Astrocyte (in vitro differentiated cells and primary cell): ENCODE measurements around the gene PHLDA2. TPM values are rescaled to one million over a fixed set of nuclear protein-coding genes. Genes with fewer than 3 reads are reported as not detected.

Source experiments
- DNase-seq: peaks from one replicate; pipeline ENCODE4 v3.0.0-alpha.2; 2010; ENCODE audit warnings: low read depth
- FAIRE-seq: peaks from 2 replicates; lab custom pipeline; 2011; peaks lifted over from hg19 to GRCh38; lab: Jason Lieb, UNC
- H2AFZ ChIP-seq: 2 replicates; pipeline ENCODE4 v1.6.0; 2012; ENCODE audit warnings: low read depth, low read length, inconsistent platforms
- H3K27ac ChIP-seq: 2 replicates; pipeline ENCODE4 v1.5.1; 2011; ENCODE audit warnings: low read depth, low read length, inconsistent platforms
- H3K27me3 ChIP-seq: 2 replicates; pipeline ENCODE4 v1.6.0; 2011; ENCODE audit warnings: low read length, inconsistent platforms; ENCODE audit not compliant: insufficient read depth
- H3K36me3 ChIP-seq: 2 replicates; pipeline ENCODE4 v1.5.1; 2011; ENCODE audit warnings: low read length, inconsistent platforms; ENCODE audit not compliant: insufficient read depth
- H3K4me1 ChIP-seq: 2 replicates; pipeline ENCODE4 v1.5.1; 2011; ENCODE audit warnings: low read length, inconsistent platforms; ENCODE audit not compliant: insufficient read depth
- H3K4me2 ChIP-seq: 2 replicates; pipeline ENCODE4 v1.6.0; 2012; ENCODE audit warnings: low read length, inconsistent platforms
- H3K4me3 ChIP-seq: 2 replicates; pipeline ENCODE4 v1.5.1; 2011; ENCODE audit warnings: low read depth, mild to moderate bottlenecking, low read length, inconsistent platforms; ENCODE audit not compliant: insufficient read depth
- H3K79me2 ChIP-seq: 2 replicates; pipeline ENCODE4 v1.6.0; 2012; ENCODE audit warnings: mild to moderate bottlenecking, low read length, inconsistent platforms; ENCODE audit not compliant: insufficient read depth
- H3K9ac ChIP-seq: 2 replicates; pipeline ENCODE4 v1.6.0; 2012; ENCODE audit warnings: mild to moderate bottlenecking, low read length, inconsistent platforms
- H3K9me3 ChIP-seq: 2 replicates; pipeline ENCODE4 v1.5.1; 2012; ENCODE audit warnings: low read depth, mild to moderate bottlenecking, low read length, inconsistent platforms; ENCODE audit not compliant: insufficient read depth
- H4K20me1 ChIP-seq: 2 replicates; pipeline ENCODE4 v1.6.0; 2012; ENCODE audit warnings: low read length, inconsistent platforms; ENCODE audit not compliant: insufficient read depth
- H3K27ac Mint-ChIP-seq: one replicate; pipeline ENCODE4 v1.8.0; 2021; ENCODE audit warnings: mild to moderate bottlenecking, mixed read lengths; ENCODE audit not compliant: unreplicated experiment
- H3K27me3 Mint-ChIP-seq: one replicate; pipeline ENCODE4 v1.8.0; 2021; ENCODE audit warnings: low read depth, mixed read lengths; ENCODE audit not compliant: unreplicated experiment
- H3K36me3 Mint-ChIP-seq: one replicate; pipeline ENCODE4 v1.8.0; 2021; ENCODE audit warnings: low read depth, mixed read lengths; ENCODE audit not compliant: unreplicated experiment
- H3K4me1 Mint-ChIP-seq: one replicate; pipeline ENCODE4 v1.8.0; 2021; ENCODE audit warnings: low read depth, mixed read lengths; ENCODE audit not compliant: unreplicated experiment
- H3K4me3 Mint-ChIP-seq: one replicate; pipeline ENCODE4 v1.8.0; 2021; ENCODE audit warnings: mild to moderate bottlenecking, moderate library complexity, mixed read lengths; ENCODE audit not compliant: unreplicated experiment
- H3K9me3 Mint-ChIP-seq: one replicate; pipeline ENCODE4 v1.8.0; 2021; ENCODE audit warnings: mild to moderate bottlenecking, mixed read lengths; ENCODE audit not compliant: unreplicated experiment
- EZH2 ChIP-seq: IDR thresholded peaks from 2 replicates; pipeline ENCODE4 v1.6.1; 2012; ENCODE audit warnings: mild to moderate bottlenecking, low read length, inconsistent platforms; ENCODE audit not compliant: insufficient read depth
- total RNA-seq: library from RNA; stranded (reverse); gene quantifications from 2 replicates; pipeline ENCODE4 v1.2.1, GENCODE V29; 2021
- TF ChIP-seq, protein P1 (sequence below): IDR thresholded peaks from 2 replicates; pipeline ENCODE4 v1.5.1; 2011; ENCODE audit warnings: low read depth, mild to moderate bottlenecking, inconsistent platforms, low read length, moderate library complexity; ENCODE audit not compliant: insufficient read depth

The PHLDA2 gene
- total RNA-seq, 1 donor from 2014 or later, result 78.8 TPM

DNA sequence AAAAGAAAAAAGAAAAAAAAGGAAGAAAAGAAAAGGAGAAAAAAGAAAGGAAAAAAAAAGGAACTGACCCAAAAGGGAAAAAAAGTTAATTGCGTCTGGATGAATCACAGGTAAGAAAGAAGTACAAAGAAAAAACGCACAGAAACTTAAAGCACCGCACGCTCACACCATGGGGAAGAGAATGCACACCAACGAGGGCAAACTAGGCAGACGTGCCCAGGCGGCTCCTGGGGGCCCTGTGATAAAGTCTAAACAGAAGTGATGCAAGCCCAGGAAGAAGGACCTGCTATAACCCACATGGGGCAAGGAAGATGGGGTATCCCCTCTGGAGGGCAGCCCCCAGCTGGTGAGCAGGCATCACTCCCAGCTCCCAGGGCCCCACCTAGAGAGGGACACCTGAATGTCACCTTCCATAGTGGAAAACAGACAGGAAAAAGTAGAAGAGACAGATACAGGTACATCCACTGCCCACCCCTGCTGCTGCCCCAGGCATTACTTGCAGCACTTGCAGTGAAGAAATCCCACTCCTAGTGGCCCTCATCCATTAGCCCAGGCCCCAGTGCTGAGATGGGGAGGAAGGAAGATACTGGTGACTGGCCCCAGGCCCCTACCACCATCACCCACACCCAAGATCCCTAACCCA is 34.0 kb upstream of the PHLDA2 start:
- Mint-ChIP-seq H3K27me3 (no peaks in the 10 kb centered on the region), H3K9me3 (peaks cover 3% of the 10 kb centered on the region), H3K4me3 (no peak overlapping the region), H3K36me3 (peaks cover 42% of the 10 kb centered on the region), H3K4me1 (peaks cover 10% of the 10 kb centered on the region), H3K27ac (no peak overlapping the region)
- Histone ChIP-seq H3K9ac (no peak overlapping the region), H3K9me3 (no peaks in the 10 kb centered on the region), H3K4me1 (peaks cover 5% of the 10 kb centered on the region), H3K4me2 (no peak overlapping the region), H3K36me3 (peaks cover 65% of the 10 kb centered on the region), H3K79me2 (peaks cover 83% of the 10 kb centered on the region), H2AFZ (no peak overlapping the region), H3K27me3 (no peaks in the 10 kb centered on the region), H3K4me3 (no peak overlapping the region), H4K20me1 (peaks cover 69% of the 10 kb centered on the region), H3K27ac (no peak overlapping the region)
- TF ChIP-seq EZH2, result no peak
- TF ChIP-seq, protein P1, sequence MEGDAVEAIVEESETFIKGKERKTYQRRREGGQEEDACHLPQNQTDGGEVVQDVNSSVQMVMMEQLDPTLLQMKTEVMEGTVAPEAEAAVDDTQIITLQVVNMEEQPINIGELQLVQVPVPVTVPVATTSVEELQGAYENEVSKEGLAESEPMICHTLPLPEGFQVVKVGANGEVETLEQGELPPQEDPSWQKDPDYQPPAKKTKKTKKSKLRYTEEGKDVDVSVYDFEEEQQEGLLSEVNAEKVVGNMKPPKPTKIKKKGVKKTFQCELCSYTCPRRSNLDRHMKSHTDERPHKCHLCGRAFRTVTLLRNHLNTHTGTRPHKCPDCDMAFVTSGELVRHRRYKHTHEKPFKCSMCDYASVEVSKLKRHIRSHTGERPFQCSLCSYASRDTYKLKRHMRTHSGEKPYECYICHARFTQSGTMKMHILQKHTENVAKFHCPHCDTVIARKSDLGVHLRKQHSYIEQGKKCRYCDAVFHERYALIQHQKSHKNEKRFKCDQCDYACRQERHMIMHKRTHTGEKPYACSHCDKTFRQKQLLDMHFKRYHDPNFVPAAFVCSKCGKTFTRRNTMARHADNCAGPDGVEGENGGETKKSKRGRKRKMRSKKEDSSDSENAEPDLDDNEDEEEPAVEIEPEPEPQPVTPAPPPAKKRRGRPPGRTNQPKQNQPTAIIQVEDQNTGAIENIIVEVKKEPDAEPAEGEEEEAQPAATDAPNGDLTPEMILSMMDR, result no peak
- DNase-seq (no peak), FAIRE-seq (no peak)

DNA sequence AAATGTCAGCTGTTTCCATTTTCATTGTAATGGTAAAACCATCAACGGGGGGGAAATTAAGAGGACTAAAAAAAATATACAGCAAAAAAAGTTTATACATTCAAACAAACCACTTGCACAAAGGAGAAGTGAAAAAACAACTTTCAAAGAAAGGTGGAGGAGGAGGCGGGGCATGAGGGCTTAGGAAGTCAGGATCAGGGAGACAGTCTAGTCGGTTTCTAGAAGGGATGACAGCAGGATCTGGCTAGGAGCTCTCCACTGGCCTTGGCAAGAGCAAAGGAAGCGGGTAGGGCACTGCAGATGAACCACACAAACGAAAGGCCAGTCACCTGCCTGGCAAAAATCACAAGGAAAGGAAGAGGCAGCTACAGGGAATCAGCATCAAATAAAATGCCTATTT is 31.9 kb upstream of the PHLDA2 start:
- Mint-ChIP-seq H3K4me3 (no peak overlapping the region), H3K9me3 (peaks cover 3% of the 10 kb centered on the region), H3K4me1 (peaks cover 11% of the 10 kb centered on the region), H3K27ac (no peak overlapping the region), H3K36me3 (peaks cover 39% of the 10 kb centered on the region), H3K27me3 (no peaks in the 10 kb centered on the region)
- Histone ChIP-seq H3K9ac (no peak overlapping the region), H3K4me2 (no peak overlapping the region), H4K20me1 (peaks cover 58% of the 10 kb centered on the region), H3K4me1 (peaks cover 5% of the 10 kb centered on the region), H3K36me3 (peaks cover 65% of the 10 kb centered on the region), H3K27ac (no peak overlapping the region), H3K79me2 (peaks cover 81% of the 10 kb centered on the region), H2AFZ (no peak overlapping the region), H3K9me3 (no peaks in the 10 kb centered on the region), H3K27me3 (no peaks in the 10 kb centered on the region), H3K4me3 (no peak overlapping the region)
- TF ChIP-seq, protein P1, result no peak
- TF ChIP-seq EZH2, result no peak
- DNase-seq (no peak), FAIRE-seq (no peak)

DNA sequence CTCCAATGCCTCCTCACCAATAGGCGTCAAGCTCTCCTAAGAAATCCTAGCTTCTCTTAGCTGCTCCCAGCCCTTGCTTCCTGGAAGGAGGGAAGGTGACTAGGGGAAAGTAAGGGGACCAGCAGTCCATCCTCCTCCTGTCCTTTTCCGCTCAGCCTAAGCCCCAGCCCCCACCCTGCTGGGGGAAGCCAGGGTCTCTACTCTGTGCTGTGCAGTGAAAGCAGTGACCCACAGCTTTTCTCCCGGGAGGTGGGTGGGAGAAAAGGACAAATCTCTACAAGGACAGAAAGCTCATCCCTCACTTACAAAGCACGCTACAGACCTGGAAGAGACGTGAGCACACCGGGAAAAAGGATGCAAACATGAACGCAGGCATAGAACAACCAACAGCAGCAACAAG is 30.9 kb upstream of the PHLDA2 start:
- Histone ChIP-seq H3K36me3 (peaks cover 63% of the 10 kb centered on the region), H3K4me3 (no peak overlapping the region), H3K4me2 (peak overlapping the region; percentile 23), H3K4me1 (peaks cover 5% of the 10 kb centered on the region), H3K27ac (no peak overlapping the region), H3K79me2 (peaks cover 79% of the 10 kb centered on the region), H2AFZ (no peak overlapping the region), H4K20me1 (peaks cover 54% of the 10 kb centered on the region), H3K9ac (no peak overlapping the region), H3K27me3 (no peaks in the 10 kb centered on the region), H3K9me3 (no peaks in the 10 kb centered on the region)
- Mint-ChIP-seq H3K9me3 (peaks cover 3% of the 10 kb centered on the region), H3K36me3 (peaks cover 37% of the 10 kb centered on the region), H3K4me1 (peaks cover 16% of the 10 kb centered on the region), H3K27me3 (no peaks in the 10 kb centered on the region), H3K4me3 (no peak overlapping the region), H3K27ac (no peak overlapping the region)
- no peak for DNase-seq
- TF ChIP-seq, protein P1, result no peak
- TF ChIP-seq EZH2, result no peak
- no peak for FAIRE-seq
